ENCODE measurements around the gene WDR20. TPM values are rescaled to one million over a fixed set of nuclear protein-coding genes. Genes with fewer than 3 reads are reported as not detected.

Gene WDR20
- total and polyA plus RNA-seq, 10 of the 15 experiments (the other 5 are each of a cell fraction or from before 2014, with no cell fraction given), result 9.1 to 25.9 (median 18.4) TPM

DNA sequence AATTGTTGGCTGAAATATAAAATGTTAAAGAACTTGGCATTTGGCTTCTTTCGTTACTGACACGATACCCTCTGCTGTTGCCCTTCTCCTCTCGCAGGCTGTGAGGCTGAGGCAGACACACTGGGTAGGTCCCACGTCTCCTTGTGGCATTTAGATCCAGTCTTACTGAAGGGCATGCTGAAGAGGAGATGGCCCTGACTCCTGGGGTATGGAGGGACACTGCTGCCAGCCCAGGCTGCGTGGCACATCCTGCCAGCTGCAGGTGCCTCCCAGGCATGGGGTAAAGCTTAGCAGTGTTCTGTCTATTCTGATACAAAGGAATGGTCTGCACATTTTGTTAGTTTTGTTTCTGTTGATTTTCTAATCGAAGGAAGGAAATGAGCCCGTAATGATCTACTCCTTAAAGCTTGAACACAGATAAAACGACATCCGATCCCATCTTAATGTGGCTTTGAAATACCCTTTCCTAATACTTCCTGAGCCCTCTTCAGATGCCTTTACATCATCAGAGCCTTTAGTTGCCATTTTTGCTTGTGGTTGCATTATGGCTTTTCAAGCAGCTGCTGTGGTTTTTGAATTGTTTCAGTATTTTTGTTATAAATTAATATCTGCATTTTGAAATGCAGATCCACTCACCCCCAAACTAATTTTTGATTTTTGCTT lies 61.1 kb downstream of the WDR20 start:
- H3K27me3 ChIP-seq (replicated peaks in 1 of 2; ENCODE audit: control insufficient read depth in 2 of 2, insufficient read depth in 2 of 2, low read length in 1 of 2), result no peaks in the 10 kb centered on the region
- ChIA-PET POLR2A (interaction anchor here (0.6 kb wide), 1 partner anchor 976 kb away, joined by 3 read pairs; no protein-coding TSS in a partner anchor), CTCF (interaction anchor here (0.6 to 1.6 kb wide), 2 partner anchors 8 to 116 kb away, joined by 3 to 5 read pairs; no protein-coding TSS in a partner anchor), SMC1A (ENCODE audit: uncharacterized antibody, unreplicated experiment) (interaction anchor here (1.3 to 2.3 kb wide), 4 partner anchors 17 to 84 kb away, joined by 3 to 8 read pairs (median 4); no protein-coding TSS in a partner anchor), RAD21 (ENCODE audit: unreplicated experiment) (interaction anchor here (0.5 to 1.2 kb wide), 2 partner anchors 21 to 55 kb away, joined by 3 read pairs; no protein-coding TSS in a partner anchor)
- H3K4me1 ChIP-seq (ENCODE audit: control insufficient read depth, insufficient read depth, low read length), result peaks cover 24% of the 10 kb centered on the region
- no peaks in the 10 kb centered on the region for H3K9me3 ChIP-seq (replicated peaks; ENCODE audit: control insufficient read depth, insufficient read depth, low read length)
- 58% methylated on average over 9 of the region's 9 CpGs for WGBS (ENCODE audit: insufficient coverage, insufficient replicate concordance, low lambda C conversion rate, missing lambda C conversion rate)
- H4K20me1 ChIP-seq (ENCODE audit: control insufficient read depth, insufficient read depth), result no peaks in the 10 kb centered on the region; the same call in 1 of the 2 replicates
- no peak overlapping the region for H3K9ac ChIP-seq (ENCODE audit: control insufficient read depth, insufficient read depth, low read length)
- intact Hi-C loops (cut with micrococcal nuclease; ENCODE audit: unreplicated experiment), result no loop called here
- H3K4me3 ChIP-seq, result peak overlapping the region; percentile 1; the same call in 1 of the 2 replicates
- ATAC-seq, result peak; percentile 57
- TF ChIP-seq CHD1 (IDR thresholded peaks at IDR 0.05; ENCODE audit: low read depth, low read length), result no peak
- peak; percentile 84; the same call in 1 of the 2 replicates for TF ChIP-seq RUNX3 (IDR thresholded peaks at IDR 0.05; ENCODE audit: low read length)
- H3K36me3 ChIP-seq (ENCODE audit: control insufficient read depth in 2 of 2, insufficient read depth in 2 of 2, low read length in 1 of 2), result peaks cover 15 to 28% of the 10 kb centered on the region in 2 experiments
- H2AFZ ChIP-seq (ENCODE audit: control insufficient read depth, low read depth, low read length), result no peak overlapping the region
- peak overlapping the region; percentile 46; the same call in 1 of the 2 replicates for H3K27ac ChIP-seq (ENCODE audit: control insufficient read depth, insufficient read depth)
- FAIRE-seq, result no peak
- H3K79me2 ChIP-seq (ENCODE audit: control insufficient read depth, insufficient read depth, low read length), result peaks cover 6% of the 10 kb centered on the region
- in situ Hi-C loops (cut with MboI), result no loop called here
- no peak for DNase-seq (ENCODE audit: low read depth, low spot score)
- BruUV-seq (replicated peaks), result no TSS peak
- peak overlapping the region; percentile 65 for H3K4me2 ChIP-seq (ENCODE audit: control insufficient read depth, insufficient read depth)

DNA sequence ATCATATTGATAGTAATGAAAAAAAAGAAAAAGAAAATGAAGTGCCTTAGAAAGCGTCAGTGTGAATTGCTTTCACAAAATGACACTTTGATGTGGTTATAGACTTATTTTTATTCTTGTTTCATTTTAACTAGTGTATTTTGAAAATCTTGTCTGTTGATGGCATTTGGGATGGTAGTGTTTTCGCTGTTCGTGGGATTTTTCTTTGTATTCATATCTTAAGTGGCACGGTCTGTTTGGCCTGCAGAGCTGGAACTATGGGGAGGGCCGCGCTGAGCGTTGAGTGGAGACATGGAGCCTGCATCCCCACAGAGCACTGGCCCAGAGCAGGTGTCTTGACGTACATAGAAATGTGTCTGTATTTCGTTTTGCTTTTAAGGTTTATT lies 61.6 kb downstream of the WDR20 start:
- SMC1A ChIA-PET (ENCODE audit: uncharacterized antibody, unreplicated experiment), result interaction anchor here (1.1 to 2.3 kb wide), 5 partner anchors 17 to 112 kb away, joined by 3 to 8 read pairs (median 4); no protein-coding TSS in a partner anchor
- H3K4me2 ChIP-seq (ENCODE audit: control insufficient read depth, insufficient read depth), result peak overlapping the region; percentile 69
- TF ChIP-seq, protein P1, sequence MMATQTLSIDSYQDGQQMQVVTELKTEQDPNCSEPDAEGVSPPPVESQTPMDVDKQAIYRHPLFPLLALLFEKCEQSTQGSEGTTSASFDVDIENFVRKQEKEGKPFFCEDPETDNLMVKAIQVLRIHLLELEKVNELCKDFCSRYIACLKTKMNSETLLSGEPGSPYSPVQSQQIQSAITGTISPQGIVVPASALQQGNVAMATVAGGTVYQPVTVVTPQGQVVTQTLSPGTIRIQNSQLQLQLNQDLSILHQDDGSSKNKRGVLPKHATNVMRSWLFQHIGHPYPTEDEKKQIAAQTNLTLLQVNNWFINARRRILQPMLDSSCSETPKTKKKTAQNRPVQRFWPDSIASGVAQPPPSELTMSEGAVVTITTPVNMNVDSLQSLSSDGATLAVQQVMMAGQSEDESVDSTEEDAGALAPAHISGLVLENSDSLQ (IDR thresholded peaks at IDR 0.05), result no peak
- TF ChIP-seq ATF7 (IDR thresholded peaks at IDR 0.05; ENCODE audit: low read depth) (0 out of 2 replicates have a peak, but pooled peaks have one; percentile 20), NFIC (IDR thresholded peaks at IDR 0.05; ENCODE audit: low read depth, low read length) (peak; percentile 52; the same call in 1 of the 2 replicates), SUZ12 (IDR thresholded peaks at IDR 0.05; ENCODE audit: unreplicated experiment) (no peak), JUNB (IDR thresholded peaks at IDR 0.05) (peak; percentile 59), CREB1 (IDR thresholded peaks at IDR 0.05; ENCODE audit: low read depth) (peak; percentile 18; the same call in 1 of the 2 replicates), MTA2 (IDR thresholded peaks at IDR 0.05; ENCODE audit: low read depth) (peak; percentile 49), SRF (IDR thresholded peaks at IDR 0.05; ENCODE audit: low read depth in 2 of 2, low read length in 2 of 2) (no peak)
- TF ChIP-seq, protein P2, sequence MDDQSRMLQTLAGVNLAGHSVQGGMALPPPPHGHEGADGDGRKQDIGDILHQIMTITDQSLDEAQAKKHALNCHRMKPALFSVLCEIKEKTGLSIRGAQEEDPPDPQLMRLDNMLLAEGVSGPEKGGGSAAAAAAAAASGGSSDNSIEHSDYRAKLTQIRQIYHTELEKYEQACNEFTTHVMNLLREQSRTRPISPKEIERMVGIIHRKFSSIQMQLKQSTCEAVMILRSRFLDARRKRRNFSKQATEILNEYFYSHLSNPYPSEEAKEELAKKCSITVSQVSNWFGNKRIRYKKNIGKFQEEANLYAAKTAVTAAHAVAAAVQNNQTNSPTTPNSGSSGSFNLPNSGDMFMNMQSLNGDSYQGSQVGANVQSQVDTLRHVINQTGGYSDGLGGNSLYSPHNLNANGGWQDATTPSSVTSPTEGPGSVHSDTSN (IDR thresholded peaks at IDR 0.05; ENCODE audit: insufficient replicate concordance, low read depth, low read length), result no peak
- TF ChIP-seq, protein P3, sequence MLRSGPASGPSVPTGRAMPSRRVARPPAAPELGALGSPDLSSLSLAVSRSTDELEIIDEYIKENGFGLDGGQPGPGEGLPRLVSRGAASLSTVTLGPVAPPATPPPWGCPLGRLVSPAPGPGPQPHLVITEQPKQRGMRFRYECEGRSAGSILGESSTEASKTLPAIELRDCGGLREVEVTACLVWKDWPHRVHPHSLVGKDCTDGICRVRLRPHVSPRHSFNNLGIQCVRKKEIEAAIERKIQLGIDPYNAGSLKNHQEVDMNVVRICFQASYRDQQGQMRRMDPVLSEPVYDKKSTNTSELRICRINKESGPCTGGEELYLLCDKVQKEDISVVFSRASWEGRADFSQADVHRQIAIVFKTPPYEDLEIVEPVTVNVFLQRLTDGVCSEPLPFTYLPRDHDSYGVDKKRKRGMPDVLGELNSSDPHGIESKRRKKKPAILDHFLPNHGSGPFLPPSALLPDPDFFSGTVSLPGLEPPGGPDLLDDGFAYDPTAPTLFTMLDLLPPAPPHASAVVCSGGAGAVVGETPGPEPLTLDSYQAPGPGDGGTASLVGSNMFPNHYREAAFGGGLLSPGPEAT (IDR thresholded peaks at IDR 0.05; ENCODE audit: low read depth), result no peak

More for the DNA sequence above, 61.6 kb downstream of the WDR20 start:
- H3K9ac ChIP-seq (ENCODE audit: control insufficient read depth, insufficient read depth, low read length), result no peak overlapping the region
- H2AFZ ChIP-seq (ENCODE audit: control insufficient read depth, low read depth, low read length), result no peak overlapping the region
- in situ Hi-C loops (cut with MboI), result no loop called here
- ATAC-seq (peak; percentile 85), DNase-seq (ENCODE audit: low read depth, low spot score) (peak; percentile 41), FAIRE-seq (peak; percentile 62)
- ChIA-PET CTCF (interaction anchor here (0.6 to 1.6 kb wide), 2 partner anchors 8 to 116 kb away, joined by 3 to 5 read pairs; no protein-coding TSS in a partner anchor), RAD21 (ENCODE audit: unreplicated experiment) (interaction anchor here (0.5 to 1.6 kb wide), 3 partner anchors 20 to 104 kb away, joined by 3 read pairs; partner anchors contain the start of gene MOK), POLR2A (interaction anchor here (0.6 kb wide), 1 partner anchor 124 kb away, joined by 3 read pairs; no protein-coding TSS in a partner anchor)
- H3K27me3 ChIP-seq (replicated peaks in 1 of 2; ENCODE audit: control insufficient read depth in 2 of 2, insufficient read depth in 2 of 2, low read length in 1 of 2), result no peaks in the 10 kb centered on the region
- no peaks in the 10 kb centered on the region; the same call in 1 of the 2 replicates for H4K20me1 ChIP-seq (ENCODE audit: control insufficient read depth, insufficient read depth)
- peaks cover 24% of the 10 kb centered on the region for H3K4me1 ChIP-seq (ENCODE audit: control insufficient read depth, insufficient read depth, low read length)
- peaks cover 6% of the 10 kb centered on the region for H3K79me2 ChIP-seq (ENCODE audit: control insufficient read depth, insufficient read depth, low read length)
- H3K27ac ChIP-seq (ENCODE audit: control insufficient read depth, insufficient read depth), result peak overlapping the region; percentile 46; the same call in 1 of the 2 replicates
- H3K9me3 ChIP-seq (replicated peaks; ENCODE audit: control insufficient read depth, insufficient read depth, low read length), result no peaks in the 10 kb centered on the region
- no TSS peak for BruUV-seq (replicated peaks)
- peaks cover 15 to 25% of the 10 kb centered on the region in 2 experiments for H3K36me3 ChIP-seq (ENCODE audit: control insufficient read depth in 2 of 2, insufficient read depth in 2 of 2, low read length in 1 of 2)
- intact Hi-C loops (cut with micrococcal nuclease; ENCODE audit: unreplicated experiment), result no loop called here
- 2% methylated on average over 9 of the region's 9 CpGs for WGBS (ENCODE audit: insufficient coverage, insufficient replicate concordance, low lambda C conversion rate, missing lambda C conversion rate)
- H3K4me3 ChIP-seq, result no peak overlapping the region

Measured in GM12878 (cell line).